Measurements from ENCODE around the gene PCDHA3.
"Not testable (repeated sequence)": the region's sequence is repeated elsewhere in the genome, so short reads cannot be mapped to it uniquely, and the experiment has no call there.

Gene PCDHA3

DNA sequence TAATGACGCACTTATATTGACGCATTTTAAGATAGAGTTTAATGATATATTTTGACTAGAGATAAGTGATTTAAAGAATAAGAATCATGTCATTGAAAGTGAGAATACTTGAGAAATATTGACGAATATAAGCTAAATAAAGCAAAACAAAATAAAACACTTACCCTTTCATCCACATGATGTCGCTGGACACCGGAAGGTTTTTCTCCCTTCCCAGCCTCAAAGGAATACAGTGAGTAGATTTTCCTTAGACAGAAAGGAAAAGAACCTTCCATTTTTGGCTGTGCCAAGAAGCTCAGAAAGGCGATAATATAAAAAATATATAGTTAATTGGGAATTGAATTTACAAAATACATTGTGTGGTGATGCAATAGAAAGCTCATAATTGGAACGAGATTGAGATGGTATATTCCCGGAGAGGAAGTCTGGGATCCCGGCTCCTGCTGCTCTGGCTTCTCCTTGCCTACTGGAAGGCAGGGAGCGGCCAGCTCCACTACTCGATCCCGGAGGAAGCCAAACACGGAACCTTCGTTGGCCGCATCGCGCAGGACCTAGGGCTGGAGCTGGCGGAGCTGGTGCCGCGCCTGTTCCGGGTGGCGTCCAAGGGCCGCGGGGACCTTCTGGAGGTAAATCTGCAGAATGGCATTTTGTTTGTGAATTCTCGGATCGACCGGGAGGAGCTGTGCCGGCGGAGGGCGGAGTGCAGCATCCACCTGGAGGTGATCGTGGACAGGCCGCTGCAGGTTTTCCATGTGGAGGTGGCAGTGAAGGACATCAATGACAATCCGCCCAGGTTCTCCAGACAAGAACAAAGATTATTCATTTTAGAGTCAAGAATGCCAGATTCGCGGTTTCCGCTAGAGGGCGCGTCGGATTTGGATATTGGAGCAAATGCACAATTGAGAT is 20.8 kb downstream of the PCDHA3 start, which contains the start of gene PCDHA5:
Gene PCDHA5, plus strand, starts transcription at position 239 of the 906 bp plus-strand sequence.
- DNase-seq, result no peak

DNA sequence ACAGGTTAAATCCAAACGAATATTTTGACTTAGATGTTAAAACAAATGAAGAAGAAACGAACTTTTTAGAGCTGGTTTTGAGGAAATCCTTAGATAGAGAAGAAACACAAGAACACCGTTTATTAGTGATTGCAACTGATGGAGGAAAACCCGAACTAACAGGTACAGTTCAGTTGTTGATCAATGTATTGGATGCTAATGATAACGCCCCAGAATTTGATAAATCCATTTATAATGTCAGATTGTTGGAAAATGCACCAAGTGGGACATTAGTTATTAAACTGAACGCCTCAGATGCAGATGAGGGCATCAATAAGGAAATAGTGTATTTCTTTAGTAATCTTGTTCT is 21.4 kb downstream of the PCDHA3 start:
- DNase-seq, result no peak

DNA sequence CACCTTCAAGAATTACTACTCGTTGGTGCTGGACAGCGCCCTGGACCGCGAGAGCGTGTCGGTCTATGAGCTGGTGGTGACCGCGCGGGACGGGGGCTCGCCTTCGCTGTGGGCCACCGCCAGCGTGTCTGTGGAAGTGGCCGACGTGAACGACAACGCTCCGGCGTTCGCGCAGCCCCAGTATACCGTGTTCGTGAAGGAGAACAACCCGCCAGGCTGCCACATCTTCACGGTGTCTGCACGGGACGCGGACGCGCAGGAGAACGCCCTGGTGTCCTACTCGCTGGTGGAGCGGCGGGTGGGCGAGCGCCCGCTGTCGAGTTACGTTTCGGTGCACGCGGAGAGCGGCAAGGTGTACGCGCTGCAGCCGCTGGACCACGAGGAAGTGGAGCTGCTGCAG is 22.1 kb downstream of the PCDHA3 start:
- not testable (repeated sequence) for DNase-seq

DNA sequence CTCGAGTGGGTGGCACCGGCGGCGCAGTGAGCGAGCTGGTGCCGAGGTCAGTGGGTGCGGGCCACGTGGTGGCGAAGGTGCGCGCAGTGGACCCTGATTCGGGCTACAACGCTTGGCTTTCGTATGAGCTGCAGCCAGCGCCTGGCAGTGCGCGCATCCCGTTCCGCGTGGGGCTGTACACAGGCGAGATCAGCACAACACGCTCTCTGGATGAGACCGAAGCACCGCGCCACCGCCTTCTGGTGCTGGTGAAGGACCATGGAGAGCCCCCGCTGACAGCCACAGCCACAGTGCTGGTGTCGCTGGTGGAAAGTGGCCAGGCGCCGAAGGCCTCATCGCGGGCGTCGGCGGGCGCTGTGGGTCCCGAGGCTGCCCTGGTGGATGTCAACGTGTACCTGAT is 22.6 kb downstream of the PCDHA3 start:
- no peak for DNase-seq

GRCh38 chr5:140827704-140828361 is 27.0 kb downstream of the PCDHA3 start, which contains the start of gene PCDHA6:
Gene PCDHA6, plus strand, starts transcription at chr5:140827960. Its CDS starts 132 bp downstream, at chr5:140828092.
- no peak for DNase-seq

DNA sequence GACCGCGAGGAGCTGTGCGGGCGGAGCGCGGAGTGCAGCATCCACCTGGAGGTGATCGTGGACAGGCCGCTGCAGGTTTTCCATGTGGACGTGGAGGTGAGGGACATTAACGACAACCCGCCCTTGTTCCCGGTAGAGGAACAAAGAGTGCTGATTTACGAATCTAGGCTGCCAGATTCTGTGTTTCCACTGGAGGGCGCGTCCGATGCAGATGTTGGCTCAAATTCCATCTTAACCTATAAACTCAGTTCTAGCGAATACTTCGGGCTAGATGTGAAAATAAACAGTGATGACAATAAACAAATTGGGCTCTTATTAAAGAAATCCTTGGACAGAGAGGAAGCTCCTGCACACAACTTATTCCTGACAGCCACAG is 27.5 kb downstream of the PCDHA3 start:
- no peak for DNase-seq

DNA sequence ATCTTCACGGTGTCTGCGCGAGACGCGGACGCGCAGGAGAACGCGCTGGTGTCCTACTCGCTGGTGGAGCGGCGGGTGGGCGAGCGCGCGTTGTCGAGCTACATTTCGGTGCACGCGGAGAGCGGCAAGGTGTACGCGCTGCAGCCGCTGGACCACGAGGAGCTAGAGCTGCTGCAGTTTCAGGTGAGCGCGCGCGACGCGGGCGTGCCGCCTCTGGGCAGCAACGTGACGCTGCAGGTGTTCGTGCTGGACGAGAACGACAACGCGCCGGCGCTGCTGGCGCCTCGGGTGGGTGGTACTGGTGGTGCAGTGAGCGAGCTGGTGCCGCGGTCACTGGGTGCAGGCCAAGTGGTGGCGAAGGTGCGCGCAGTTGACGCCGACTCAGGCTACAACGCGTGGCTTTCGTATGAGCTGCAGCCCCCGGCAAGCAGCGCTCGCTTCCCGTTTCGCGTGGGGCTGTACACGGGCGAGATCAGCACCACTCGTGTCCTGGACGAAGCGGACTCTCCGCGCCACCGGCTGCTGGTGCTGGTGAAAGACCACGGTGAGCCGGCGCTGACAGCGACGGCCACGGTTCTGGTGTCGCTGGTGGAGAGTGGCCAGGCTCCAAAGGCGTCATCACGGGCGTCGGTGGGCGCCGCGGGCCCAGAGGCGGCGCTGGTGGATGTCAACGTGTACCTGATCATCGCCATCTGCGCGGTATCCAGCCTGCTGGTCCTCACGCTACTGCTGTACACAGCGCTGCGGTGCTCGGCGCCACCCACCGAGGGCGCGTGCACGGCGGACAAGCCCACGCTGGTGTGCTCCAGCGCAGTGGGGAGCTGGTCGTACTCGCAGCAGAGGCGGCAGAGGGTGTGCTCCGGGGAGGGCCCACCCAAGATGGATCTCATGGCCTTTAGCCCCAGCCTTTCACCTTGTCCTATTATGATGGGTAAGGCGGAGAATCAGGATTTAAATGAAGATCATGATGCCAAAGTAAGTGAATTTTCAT is 28.9 kb downstream of the PCDHA3 start:
- not testable (repeated sequence) for DNase-seq

- no peak for DNase-seq
These were observed 33.1 kb downstream of the PCDHA3 start, which contains the start of gene PCDHA7 for GRCh38 chr5:140833993-140834392. Gene PCDHA7, plus strand, starts transcription at chr5:140834269. Its CDS starts 115 bp downstream, at chr5:140834384.

- not testable (repeated sequence) for DNase-seq
These were observed 33.7 kb downstream of the PCDHA3 start for GRCh38 chr5:140834439-140835008.

- no peak for DNase-seq
These were observed 35.0 kb downstream of the PCDHA3 start for GRCh38 chr5:140835622-140836510.

DNA sequence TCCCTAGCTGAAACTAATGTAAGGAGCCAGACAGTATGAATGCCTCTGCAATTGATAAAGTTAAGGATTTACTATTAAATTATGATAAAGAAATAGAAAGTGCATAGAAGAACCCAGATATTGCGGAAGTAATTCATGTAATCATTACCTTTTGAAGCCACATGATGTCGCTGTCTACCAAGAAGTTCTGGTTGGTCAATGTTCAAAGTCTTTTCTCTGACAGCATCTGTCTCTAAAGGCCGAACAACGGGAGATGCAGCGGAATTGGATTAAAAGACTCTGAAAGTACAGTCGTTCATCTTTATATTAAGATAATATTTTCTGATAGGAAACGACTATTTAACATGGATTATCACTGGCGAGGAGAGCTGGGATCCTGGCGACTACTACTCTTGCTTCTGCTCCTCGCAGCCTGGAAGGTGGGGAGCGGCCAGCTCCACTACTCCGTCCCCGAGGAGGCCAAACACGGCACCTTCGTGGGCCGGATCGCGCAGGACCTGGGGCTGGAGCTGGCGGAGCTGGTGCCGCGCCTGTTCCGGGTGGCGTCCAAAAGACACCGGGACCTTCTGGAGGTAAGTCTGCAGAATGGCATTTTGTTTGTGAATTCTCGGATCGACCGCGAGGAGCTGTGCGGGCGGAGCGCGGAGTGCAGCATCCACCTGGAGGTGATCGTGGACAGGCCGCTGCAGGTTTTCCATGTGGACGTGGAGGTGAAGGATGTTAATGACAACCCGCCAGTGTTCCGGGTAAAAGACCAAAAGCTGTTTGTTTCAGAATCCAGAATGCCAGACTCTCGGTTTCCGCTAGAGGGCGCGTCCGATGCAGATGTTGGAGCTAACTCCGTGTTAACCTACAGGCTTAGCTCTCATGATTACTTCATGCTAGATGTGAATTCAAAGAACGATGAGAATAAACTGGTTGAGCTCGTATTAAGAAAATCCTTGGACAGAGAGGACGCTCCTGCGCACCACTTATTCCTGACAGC is 40.4 kb downstream of the PCDHA3 start, which contains the start of gene PCDHA8:
Gene PCDHA8, plus strand, starts transcription at position 210 of the 985 bp plus-strand sequence. Its CDS starts 135 bp downstream, at position 345.
- DNase-seq, result no peak

GRCh38 chr5:140842798-140843733 is 42.2 kb downstream of the PCDHA3 start:
- DNase-seq, result no peak

DNA sequence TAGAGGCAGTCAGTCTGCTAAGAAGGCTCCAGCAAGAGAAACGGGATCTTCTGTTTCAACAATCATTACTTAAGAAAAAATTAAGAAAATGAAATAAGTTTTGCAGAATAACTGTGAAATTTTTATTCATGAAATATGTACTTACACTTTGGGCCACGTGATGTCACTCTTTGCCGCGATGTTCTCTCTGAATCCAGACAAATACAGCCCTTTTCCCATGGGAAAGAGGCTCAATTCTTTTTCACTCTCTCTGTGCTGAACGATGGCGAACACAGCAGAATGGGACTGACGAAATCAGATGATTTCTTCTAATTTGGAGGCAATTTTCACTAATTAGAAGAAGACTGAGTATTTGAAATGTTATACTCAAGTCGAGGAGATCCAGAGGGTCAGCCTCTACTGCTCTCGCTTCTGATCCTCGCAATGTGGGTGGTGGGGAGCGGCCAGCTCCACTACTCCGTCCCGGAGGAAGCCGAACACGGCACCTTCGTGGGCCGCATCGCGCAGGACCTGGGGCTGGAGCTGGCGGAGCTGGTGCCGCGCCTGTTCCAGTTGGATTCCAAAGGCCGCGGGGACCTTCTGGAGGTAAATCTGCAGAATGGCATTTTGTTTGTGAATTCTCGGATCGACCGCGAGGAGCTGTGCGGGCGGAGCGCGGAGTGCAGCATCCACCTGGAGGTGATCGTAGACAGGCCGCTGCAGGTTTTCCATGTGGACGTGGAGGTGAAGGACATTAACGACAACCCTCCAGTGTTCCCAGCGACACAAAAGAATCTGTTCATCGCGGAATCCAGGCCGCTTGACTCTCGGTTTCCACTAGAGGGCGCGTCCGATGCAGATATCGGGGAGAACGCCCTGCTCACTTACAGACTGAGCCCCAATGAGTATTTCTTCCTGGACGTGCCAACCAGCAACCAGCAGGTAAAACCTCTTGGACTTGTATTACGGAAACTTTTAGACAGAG is 47.6 kb downstream of the PCDHA3 start, which contains the start of gene PCDHA9:
Gene PCDHA9, plus strand, starts transcription at position 244 of the 964 bp plus-strand sequence. Its CDS starts 114 bp downstream, at position 358.
- not testable (repeated sequence) for DNase-seq

- DNase-seq, result not testable (repeated sequence)
These were observed 49.2 kb downstream of the PCDHA3 start for GRCh38 chr5:140849831-140850634.

Measured in CD4-positive, alpha-beta T cell treated with Interleukin-17A for 4 hours (primary cell).